Astrocyte of the spinal cord (primary cell): ENCODE results near the gene TMEM17.
"Not testable (repeated sequence)": the region's sequence is repeated elsewhere in the genome, so short reads cannot be mapped to it uniquely, and the experiment has no call there.

Experiments used
- DNase-seq: peaks from one replicate; pipeline ENCODE4 v3.0.0; 2011; ENCODE audit warnings: low read depth, low spot score
- H3K4me3 ChIP-seq: 2 replicates; pipeline ENCODE4 v1.5.1; 2011; ENCODE audit warnings: low read depth, mild to moderate bottlenecking, low read length, moderate library complexity
- in situ Hi-C: cut with HindIII; loops from 2 replicates; pipeline ENCODE4 v1.10.0; 2017; ENCODE audit warnings: low sequenced_read_pairs
- TF ChIP-seq, protein P1 (sequence below): IDR thresholded peaks from 2 replicates; pipeline ENCODE4 v1.5.1; 2012; ENCODE audit warnings: low read depth, mild to moderate bottlenecking, low read length, inconsistent platforms

The TMEM17 gene

DNA sequence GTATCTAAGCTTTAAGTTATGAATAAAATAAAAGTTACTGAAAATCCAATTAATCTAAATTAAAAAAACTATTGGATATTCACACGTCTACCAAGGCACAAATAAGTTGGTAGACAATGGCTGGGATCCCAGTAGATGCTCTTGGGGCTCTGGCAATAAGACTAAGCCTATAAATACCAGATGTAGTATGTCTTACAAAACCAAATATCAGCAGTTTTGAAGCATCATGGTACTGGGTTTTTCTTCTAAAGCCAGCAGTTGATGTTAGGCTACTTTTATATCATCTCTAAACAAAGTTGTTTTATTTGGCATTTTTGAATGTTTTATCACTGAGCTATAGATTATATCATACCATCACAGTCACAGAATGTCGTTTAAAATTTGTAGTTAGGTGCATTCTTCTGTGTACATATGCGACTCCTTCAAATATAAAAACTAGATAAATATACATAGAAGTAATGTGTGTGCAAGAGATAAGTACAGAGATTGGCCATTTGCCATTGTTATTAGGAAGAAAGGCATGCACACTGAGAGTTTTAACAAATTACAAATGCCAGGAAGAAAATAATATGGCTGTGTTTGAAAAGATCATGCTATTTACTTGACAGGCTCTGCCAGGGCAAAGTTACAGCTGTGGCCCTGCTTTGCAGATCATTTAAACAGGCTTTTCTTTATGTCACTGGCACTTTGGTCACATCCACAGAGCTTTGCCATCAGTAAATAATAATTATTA, 21.6 kb upstream of the TMEM17 start:
- H3K4me3 ChIP-seq, result no peak overlapping the region
- no peak for DNase-seq
- in situ Hi-C loops, result no loop called here
- TF ChIP-seq, protein P1, sequence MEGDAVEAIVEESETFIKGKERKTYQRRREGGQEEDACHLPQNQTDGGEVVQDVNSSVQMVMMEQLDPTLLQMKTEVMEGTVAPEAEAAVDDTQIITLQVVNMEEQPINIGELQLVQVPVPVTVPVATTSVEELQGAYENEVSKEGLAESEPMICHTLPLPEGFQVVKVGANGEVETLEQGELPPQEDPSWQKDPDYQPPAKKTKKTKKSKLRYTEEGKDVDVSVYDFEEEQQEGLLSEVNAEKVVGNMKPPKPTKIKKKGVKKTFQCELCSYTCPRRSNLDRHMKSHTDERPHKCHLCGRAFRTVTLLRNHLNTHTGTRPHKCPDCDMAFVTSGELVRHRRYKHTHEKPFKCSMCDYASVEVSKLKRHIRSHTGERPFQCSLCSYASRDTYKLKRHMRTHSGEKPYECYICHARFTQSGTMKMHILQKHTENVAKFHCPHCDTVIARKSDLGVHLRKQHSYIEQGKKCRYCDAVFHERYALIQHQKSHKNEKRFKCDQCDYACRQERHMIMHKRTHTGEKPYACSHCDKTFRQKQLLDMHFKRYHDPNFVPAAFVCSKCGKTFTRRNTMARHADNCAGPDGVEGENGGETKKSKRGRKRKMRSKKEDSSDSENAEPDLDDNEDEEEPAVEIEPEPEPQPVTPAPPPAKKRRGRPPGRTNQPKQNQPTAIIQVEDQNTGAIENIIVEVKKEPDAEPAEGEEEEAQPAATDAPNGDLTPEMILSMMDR, result no peak

DNA sequence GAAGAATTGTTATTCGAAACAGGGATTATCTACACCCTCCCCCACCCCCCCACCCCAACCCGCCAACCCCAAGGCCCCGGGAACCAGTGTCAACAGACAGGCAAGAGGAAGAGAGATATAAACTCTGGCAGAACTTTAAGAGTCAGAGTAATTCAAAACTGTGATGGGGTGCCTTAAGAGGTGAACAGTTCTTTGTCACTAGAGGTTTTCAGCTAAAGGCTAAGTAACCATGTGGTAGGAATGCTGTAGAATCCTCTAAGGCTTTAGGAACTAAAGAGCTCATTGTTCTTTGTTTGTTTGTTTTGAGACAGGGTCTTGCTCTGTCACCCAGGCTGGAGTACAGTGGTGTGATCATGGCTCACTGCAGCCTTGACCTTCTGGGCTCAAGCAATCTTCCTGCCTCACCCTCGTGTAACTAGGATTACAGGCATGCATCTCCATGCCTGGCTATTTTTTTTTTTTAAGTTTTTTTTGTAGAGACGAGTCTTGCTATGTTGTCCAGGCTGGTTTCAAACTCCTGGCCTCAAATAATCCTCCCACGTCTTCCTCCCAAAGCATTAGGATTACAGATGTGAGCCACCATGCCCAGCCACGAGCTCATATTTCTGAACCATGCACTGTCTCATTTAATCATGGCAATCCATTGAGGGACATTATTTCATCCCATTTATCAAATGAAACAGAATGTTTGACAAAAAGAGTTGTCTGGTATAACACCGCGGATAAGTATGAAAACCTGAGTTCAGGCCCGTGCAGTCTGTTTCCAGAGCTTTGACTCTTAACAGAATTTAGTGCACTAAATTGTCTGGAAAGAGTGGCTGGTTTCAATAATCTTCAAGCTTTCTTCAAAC, 20.8 kb upstream of the TMEM17 start:
- in situ Hi-C loops, result no loop called here
- no peak for DNase-seq
- no peak overlapping the region for H3K4me3 ChIP-seq
- TF ChIP-seq, protein P1, result no peak

DNA sequence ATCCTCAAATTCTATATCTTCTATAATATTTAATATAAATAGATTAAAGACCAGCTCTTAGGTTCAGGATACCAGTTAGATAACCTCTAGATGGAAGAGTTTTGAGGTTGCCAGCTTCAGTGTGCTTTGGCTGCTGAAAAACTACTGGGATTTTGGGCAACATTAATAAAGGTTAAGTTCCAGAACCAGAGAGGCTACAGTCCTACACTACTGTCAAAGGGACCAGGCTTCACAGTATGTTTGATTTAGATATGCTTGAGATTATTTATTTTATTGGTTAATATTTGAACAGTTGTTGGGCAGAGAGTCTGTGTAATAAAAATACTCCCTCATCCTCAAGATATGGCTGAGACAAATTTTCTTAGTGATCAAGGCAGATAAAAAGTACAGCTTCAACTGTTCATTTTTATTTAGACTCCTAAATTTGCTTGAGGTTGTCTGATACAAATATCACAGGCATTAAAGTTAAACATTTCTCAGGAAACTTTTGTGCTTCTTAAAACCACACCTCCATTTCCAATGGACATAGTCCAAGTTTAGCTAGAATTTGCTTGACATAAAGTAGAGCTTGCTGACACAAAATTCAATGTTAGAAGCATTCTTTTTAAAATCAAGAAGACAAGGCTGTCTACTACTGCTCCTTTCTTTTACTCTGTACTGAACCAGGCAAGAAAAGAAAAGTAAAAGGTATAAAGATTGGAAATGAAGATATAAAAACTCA, 19.7 kb upstream of the TMEM17 start:
- TF ChIP-seq, protein P1, result no peak
- in situ Hi-C loops, result no loop called here
- H3K4me3 ChIP-seq, result no peak overlapping the region
- DNase-seq, result no peak

DNA sequence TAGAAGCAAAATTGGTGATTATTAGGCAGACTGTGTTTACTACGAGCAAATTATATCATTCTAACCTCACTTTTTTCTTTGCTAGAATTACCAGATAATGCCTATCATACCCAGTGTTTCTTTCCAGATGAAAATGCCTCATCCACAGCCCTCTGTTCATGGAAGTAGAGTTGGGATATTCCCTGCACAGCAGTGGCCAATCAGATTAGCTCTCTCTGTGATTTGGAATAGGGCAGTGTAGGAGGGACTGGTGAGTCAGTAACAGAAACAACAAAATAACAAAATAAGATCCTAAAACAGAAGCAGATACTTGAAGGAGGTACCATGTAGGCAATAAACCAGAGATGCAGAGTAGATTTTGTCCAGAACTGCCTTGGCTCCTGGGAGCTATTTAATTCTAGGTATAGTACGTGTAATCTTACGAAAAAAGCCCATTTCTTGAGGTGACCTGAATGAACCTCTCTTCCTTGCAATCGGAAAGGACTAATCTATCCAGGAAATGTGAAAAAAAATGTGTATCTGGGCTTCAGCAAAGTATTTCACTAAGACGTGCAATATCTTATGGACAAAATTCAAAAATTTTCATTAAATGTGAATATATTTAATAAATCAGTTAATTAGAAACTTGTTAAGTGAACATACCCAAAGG, 18.4 kb upstream of the TMEM17 start:
- TF ChIP-seq, protein P1, result no peak
- in situ Hi-C loops, result no loop called here
- no peak overlapping the region for H3K4me3 ChIP-seq
- DNase-seq, result no peak

DNA sequence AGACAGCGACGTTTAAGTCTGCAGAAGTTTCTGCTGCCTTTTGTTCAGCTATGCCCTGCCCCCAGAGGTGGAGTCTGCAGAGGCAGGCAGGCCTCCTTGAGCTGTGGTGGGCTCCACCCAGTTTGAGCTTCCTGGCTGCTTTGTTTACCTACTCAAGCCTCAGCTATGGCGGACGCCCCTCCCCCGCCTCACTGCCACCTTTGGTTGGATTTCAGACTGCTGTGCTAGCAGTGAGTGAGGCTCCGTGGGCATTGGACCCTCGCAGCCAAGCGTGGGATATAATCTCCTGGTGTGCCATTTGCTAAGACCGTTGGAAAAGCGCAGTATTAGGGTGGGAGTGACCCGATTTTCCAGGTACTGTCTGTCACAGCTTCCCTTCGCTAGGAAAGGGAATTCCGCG, 15.1 kb upstream of the TMEM17 start:
- in situ Hi-C loops, H3K4me3 ChIP-seq, DNase-seq: not testable (repeated sequence)

DNA sequence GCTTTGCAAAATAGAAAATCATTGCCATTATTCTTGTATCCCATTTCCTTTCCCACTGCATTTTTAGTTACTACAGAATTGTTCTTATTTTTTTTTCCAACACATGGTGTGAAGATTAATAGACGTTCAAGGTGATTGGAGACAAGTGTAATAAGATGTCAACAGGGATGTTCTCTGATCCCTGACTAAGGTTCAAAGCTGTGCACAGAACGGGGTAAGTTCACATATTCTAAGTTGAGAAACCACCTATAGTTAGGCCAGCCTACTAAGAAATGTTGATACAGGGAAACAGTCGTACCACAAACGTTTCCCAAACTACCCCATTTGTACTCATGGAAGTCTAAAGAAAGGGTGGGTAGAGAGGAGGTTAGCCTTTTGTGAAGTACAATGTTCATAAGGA, 6.4 kb upstream of the TMEM17 start:
- no peak for DNase-seq
- no peak overlapping the region for H3K4me3 ChIP-seq
- TF ChIP-seq, protein P1, result no peak
- in situ Hi-C loops, result no loop called here
